ENCODE results near the gene MARVELD2. TPM values are rescaled to one million over a fixed set of nuclear protein-coding genes. Genes with fewer than 3 reads are reported as not detected.

Gene MARVELD2
- 0.94 and 1.7 TPM in 2 replicates for total RNA-seq
- 0.40 TPM for total RNA-seq (2013)
- 0.13 and 0.19 TPM in 2 replicates for polyA plus RNA-seq
- polyA minus RNA-seq, result 0.29 and 0.51 TPM in 2 replicates

DNA sequence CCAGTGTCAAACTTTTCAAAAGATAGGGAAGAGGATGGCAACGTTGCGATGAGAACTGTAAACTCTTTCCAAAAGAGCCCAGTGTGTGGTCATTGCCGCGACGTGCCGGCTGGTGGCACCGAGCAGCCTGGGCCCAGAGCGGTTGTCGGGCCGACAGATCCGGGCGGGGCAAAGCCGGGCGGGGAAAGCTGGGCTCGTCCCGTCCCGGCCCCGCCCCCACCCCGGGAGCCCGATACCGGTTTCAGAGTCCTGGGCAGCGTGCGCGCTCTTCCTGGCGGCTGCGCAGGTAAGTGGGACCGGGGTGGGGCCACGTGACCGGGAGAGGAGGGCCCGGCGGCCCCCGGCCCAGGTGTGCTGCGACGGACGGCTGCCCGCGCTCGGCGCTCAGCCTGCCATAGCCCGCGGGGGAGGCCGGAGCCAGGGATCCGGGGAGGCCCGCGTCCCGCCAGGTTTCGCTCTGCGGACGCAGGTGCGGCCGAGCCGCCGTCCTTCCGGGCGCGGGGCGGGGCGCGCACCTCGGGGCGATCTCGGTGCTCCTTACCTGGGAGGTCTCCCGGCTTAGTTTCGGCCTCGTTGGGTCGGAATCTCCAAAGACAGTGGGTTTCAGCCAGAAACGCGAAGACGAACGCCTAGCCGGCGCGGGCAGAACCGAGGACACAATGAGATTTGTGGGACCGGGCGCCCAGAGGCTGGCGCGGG, at the start of gene MARVELD2:
MARVELD2 (plus strand) TSS at position 232 of the 699 bp plus-strand sequence. CDS start 4,270 bp downstream, outside the sequence.
- Mint-ChIP-seq H3K9me3 (ENCODE audit: insufficient read depth) (no peaks in the 10 kb centered on the region), H3K27ac (no peak within 1 kb of the TSS), H3K4me1 (peaks cover 10% of the 10 kb centered on the region), H3K4me3 (peak within 1 kb of the TSS; percentile 78), H3K27me3 (no peaks in the 10 kb centered on the region)
- H3K79me2 ChIP-seq (ENCODE audit: control insufficient read depth, insufficient read depth, low read length), result no peaks in the 10 kb centered on the region
- H3K4me3 ChIP-seq (ENCODE audit: control extremely low read depth in 1 of 5, extremely low read depth in 1 of 5, insufficient read depth in 1 of 5, low read depth in 2 of 5, low read length in 4 of 5), result peak within 1 kb of the TSS in 4 of 5 experiments; percentile 34 to 74 (median 60)
- peaks cover 5 to 9% of the 10 kb centered on the region in 2 donors for H3K4me1 ChIP-seq (ENCODE audit: control insufficient read depth in 2 of 2, insufficient read depth in 2 of 2, low read length in 2 of 2)
- H3K36me3 ChIP-seq (replicated peaks in 1 of 2; ENCODE audit: control extremely low read depth in 1 of 2, control insufficient read depth in 1 of 2, extremely low read depth in 1 of 2, insufficient read depth in 2 of 2, low read length in 1 of 2), result peaks cover 3 to 12% of the 10 kb centered on the region in 2 experiments
- POLR2A ChIA-PET, result no interaction called here
- TF ChIP-seq, protein P1, sequence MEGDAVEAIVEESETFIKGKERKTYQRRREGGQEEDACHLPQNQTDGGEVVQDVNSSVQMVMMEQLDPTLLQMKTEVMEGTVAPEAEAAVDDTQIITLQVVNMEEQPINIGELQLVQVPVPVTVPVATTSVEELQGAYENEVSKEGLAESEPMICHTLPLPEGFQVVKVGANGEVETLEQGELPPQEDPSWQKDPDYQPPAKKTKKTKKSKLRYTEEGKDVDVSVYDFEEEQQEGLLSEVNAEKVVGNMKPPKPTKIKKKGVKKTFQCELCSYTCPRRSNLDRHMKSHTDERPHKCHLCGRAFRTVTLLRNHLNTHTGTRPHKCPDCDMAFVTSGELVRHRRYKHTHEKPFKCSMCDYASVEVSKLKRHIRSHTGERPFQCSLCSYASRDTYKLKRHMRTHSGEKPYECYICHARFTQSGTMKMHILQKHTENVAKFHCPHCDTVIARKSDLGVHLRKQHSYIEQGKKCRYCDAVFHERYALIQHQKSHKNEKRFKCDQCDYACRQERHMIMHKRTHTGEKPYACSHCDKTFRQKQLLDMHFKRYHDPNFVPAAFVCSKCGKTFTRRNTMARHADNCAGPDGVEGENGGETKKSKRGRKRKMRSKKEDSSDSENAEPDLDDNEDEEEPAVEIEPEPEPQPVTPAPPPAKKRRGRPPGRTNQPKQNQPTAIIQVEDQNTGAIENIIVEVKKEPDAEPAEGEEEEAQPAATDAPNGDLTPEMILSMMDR (IDR thresholded peaks at IDR 0.05), result no peak
- TF ChIP-seq EZH2 (IDR thresholded peaks at IDR 0.05; ENCODE audit: borderline replicate concordance, insufficient read depth, low read depth, low read length, poor library complexity, severe bottlenecking), result no peak
- intact Hi-C loops (cut with micrococcal nuclease), result no loop called here
- DNase-seq (peak; percentile 62), ATAC-seq (ENCODE audit: low read depth) (peak; percentile 92)
- no peaks in the 10 kb centered on the region for H3K27me3 ChIP-seq (replicated peaks in 1 of 4; ENCODE audit: control extremely low read depth in 1 of 4, control insufficient read depth in 3 of 4, insufficient read depth in 4 of 4, low read length in 3 of 4)
- no peaks in the 10 kb centered on the region for H3K9me3 ChIP-seq (ENCODE audit: control extremely low read depth in 1 of 3, control insufficient read depth in 2 of 3, insufficient read depth in 1 of 3, low read length in 2 of 3)
- H3K9ac ChIP-seq (ENCODE audit: low read length), result peak within 1 kb of the TSS; percentile 70
- CTCF ChIA-PET, result no interaction called here
- peak within 1 kb of the TSS in 1 of 2 donors; percentile 45 for H3K27ac ChIP-seq (ENCODE audit: low read length in 2 of 2)
- peak within 1 kb of the TSS; percentile 76 for H2AFZ ChIP-seq (ENCODE audit: insufficient read depth, low read depth, low read length, poor library complexity, severe bottlenecking)
- H4K20me1 ChIP-seq (ENCODE audit: control insufficient read depth, insufficient read depth, low read length, poor library complexity, severe bottlenecking), result no peaks in the 10 kb centered on the region
- H3K4me2 ChIP-seq (replicated peaks; ENCODE audit: low read depth, low read length, poor library complexity, severe bottlenecking), result peak within 1 kb of the TSS; percentile 82
- 8% methylated on average over 77 of the region's 78 CpGs for WGBS (ENCODE audit: insufficient coverage)

DNA sequence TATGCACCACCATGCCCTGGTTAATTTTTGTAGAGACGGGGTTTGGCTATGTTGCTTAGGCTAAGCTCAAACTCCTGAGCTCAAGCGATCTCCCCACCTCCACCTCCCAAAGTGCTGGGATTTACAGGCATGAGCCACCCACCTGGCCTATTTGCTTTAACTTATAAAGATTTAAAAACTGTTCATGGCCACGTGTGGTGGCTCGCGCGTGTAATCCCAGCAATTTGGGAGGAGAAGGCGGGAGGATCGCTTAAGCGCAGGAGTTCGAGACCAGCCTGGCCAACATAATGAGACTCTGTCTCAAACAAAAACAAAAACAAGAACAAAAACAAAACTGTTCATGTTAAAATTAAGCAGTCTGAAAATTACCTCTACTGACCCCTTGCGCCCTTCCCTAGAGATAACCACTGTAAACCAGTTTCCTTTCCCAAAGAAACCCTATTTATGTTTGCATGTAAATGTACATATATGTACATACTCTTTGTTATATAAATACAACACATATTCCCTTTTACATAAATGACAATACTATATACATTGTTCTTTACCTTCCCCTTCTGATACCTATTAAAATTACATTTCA, 47.1 kb upstream of the MARVELD2 start:
- peaks cover 34% of the 10 kb centered on the region for H3K4me1 Mint-ChIP-seq
- H4K20me1 ChIP-seq (ENCODE audit: control insufficient read depth, insufficient read depth, low read length, poor library complexity, severe bottlenecking), result peaks cover 7% of the 10 kb centered on the region
- intact Hi-C loops (cut with micrococcal nuclease), result no loop called here
- DNase-seq (no peak), ATAC-seq (ENCODE audit: low read depth) (no peak)
- peak overlapping the region in 1 of 2 donors; percentile 99 for H3K27ac ChIP-seq (ENCODE audit: low read length in 2 of 2)
- TF ChIP-seq, protein P1 (IDR thresholded peaks at IDR 0.05), result no peak
- no peak for TF ChIP-seq EZH2 (IDR thresholded peaks at IDR 0.05; ENCODE audit: borderline replicate concordance, insufficient read depth, low read depth, low read length, poor library complexity, severe bottlenecking)
- H3K36me3 ChIP-seq (replicated peaks in 1 of 2; ENCODE audit: control extremely low read depth in 1 of 2, control insufficient read depth in 1 of 2, extremely low read depth in 1 of 2, insufficient read depth in 2 of 2, low read length in 1 of 2), result peaks cover 3 to 33% of the 10 kb centered on the region in 2 experiments
- H3K4me3 ChIP-seq (ENCODE audit: control extremely low read depth in 1 of 5, extremely low read depth in 1 of 5, insufficient read depth in 1 of 5, low read depth in 2 of 5, low read length in 4 of 5), result no peak overlapping the region
- H3K9me3 Mint-ChIP-seq (ENCODE audit: insufficient read depth), result no peaks in the 10 kb centered on the region
- peak overlapping the region; percentile 96 for H3K27ac Mint-ChIP-seq
- H3K4me3 Mint-ChIP-seq, result peak overlapping the region; percentile 96
- POLR2A ChIA-PET, result no interaction called here
- H3K9me3 ChIP-seq (ENCODE audit: control extremely low read depth in 1 of 3, control insufficient read depth in 2 of 3, insufficient read depth in 1 of 3, low read length in 2 of 3), result no peaks in the 10 kb centered on the region
- H3K27me3 ChIP-seq (replicated peaks in 1 of 4; ENCODE audit: control extremely low read depth in 1 of 4, control insufficient read depth in 3 of 4, insufficient read depth in 4 of 4, low read length in 3 of 4), result no peaks in the 10 kb centered on the region
- no peaks in the 10 kb centered on the region for H3K27me3 Mint-ChIP-seq
- 100% methylated on average over 8 of the region's 11 CpGs for WGBS (ENCODE audit: insufficient coverage)
- H3K79me2 ChIP-seq (ENCODE audit: control insufficient read depth, insufficient read depth, low read length), result peaks cover 75% of the 10 kb centered on the region
- H3K9ac ChIP-seq (ENCODE audit: low read length), result peak overlapping the region; percentile 88
- CTCF ChIA-PET, result interaction anchor here (1.2 to 1.7 kb wide), 2 partner anchors 33 to 274 kb away, joined by 3 to 6 read pairs; partner anchors contain the start of gene SLC30A5
- peak overlapping the region; percentile 78 for H3K4me2 ChIP-seq (replicated peaks; ENCODE audit: low read depth, low read length, poor library complexity, severe bottlenecking)
- peaks cover 20 to 24% of the 10 kb centered on the region in 2 donors for H3K4me1 ChIP-seq (ENCODE audit: control insufficient read depth in 2 of 2, insufficient read depth in 2 of 2, low read length in 2 of 2)
- H2AFZ ChIP-seq (ENCODE audit: insufficient read depth, low read depth, low read length, poor library complexity, severe bottlenecking), result no peak overlapping the region

Data from B cell (primary cell).